Mesothelial cell of epicardium (in vitro differentiated cells): Measurements from ENCODE around the gene UBN1. TPM values are rescaled to one million over a fixed set of nuclear protein-coding genes. Genes with fewer than 3 reads are reported as not detected.
"Not testable (repeated sequence)": the region's sequence is repeated elsewhere in the genome, so short reads cannot be mapped to it uniquely, and the experiment has no call there.

Experiments used
- DNase-seq, 2 experiments: peaks; one replicate each; pipeline ENCODE4 v3.0.0; 2021; ENCODE audit warnings: low spot score in 2 of 2; ENCODE audit not compliant: unreplicated experiment in 2 of 2
- H3K27ac Mint-ChIP-seq: 2 replicates; pipeline ENCODE4 v1.8.0; 2021; ENCODE audit warnings: mixed read lengths
- H3K27me3 Mint-ChIP-seq: 2 replicates; pipeline ENCODE4 v1.8.0; 2021; ENCODE audit warnings: low read depth, mixed read lengths
- H3K36me3 Mint-ChIP-seq: 2 replicates; pipeline ENCODE4 v1.8.0; 2021; ENCODE audit warnings: mixed read lengths
- H3K4me1 Mint-ChIP-seq: 2 replicates; pipeline ENCODE4 v1.8.0; 2021; ENCODE audit warnings: mixed read lengths
- H3K4me3 Mint-ChIP-seq: 2 replicates; pipeline ENCODE4 v1.8.0; 2021; ENCODE audit warnings: mild to moderate bottlenecking, moderate library complexity, mixed read lengths
- H3K9me3 Mint-ChIP-seq: 2 replicates; pipeline ENCODE4 v1.8.0; 2021; ENCODE audit warnings: mixed read lengths
- CTCF ChIP-seq: fragments of 200-600 bp; sonication (generic); IDR thresholded peaks from one replicate; pipeline ENCODE4 v1.5.0; 2021; ENCODE audit warnings: antibody characterized with exemption; ENCODE audit not compliant: unreplicated experiment
- total RNA-seq: library from RNA; stranded (reverse); gene quantifications from 3 replicates; pipeline ENCODE4 v1.2.1, GENCODE V29; 2021

The UBN1 gene
- total RNA-seq, 1 donor from 2014 or later: 40.5 TPM

GRCh38 chr16:4892361-4893102 lies 45.3 kb downstream of the UBN1 start:
- no peaks in the 10 kb centered on the region for H3K9me3 Mint-ChIP-seq
- peaks cover 18% of the 10 kb centered on the region for H3K36me3 Mint-ChIP-seq
- TF ChIP-seq CTCF: no peak

GRCh38 chr16:4893103-4893862 lies 46.0 kb downstream of the UBN1 start:
- DNase-seq: no peak
- H3K4me3 Mint-ChIP-seq: no peak overlapping the region
- H3K9me3 Mint-ChIP-seq: peaks cover 2% of the 10 kb centered on the region
- no peak for TF ChIP-seq CTCF
- no peaks in the 10 kb centered on the region for H3K27me3 Mint-ChIP-seq
- H3K27ac Mint-ChIP-seq: peak overlapping the region; percentile 12
- H3K4me1 Mint-ChIP-seq: peaks cover 6% of the 10 kb centered on the region
- peaks cover 16% of the 10 kb centered on the region for H3K36me3 Mint-ChIP-seq

More at GRCh38 chr16:4892361-4893102, 45.3 kb downstream of the UBN1 start:
- Mint-ChIP-seq H3K27me3 (no peaks in the 10 kb centered on the region), H3K27ac (no peak overlapping the region), H3K4me1 (peaks cover 6% of the 10 kb centered on the region), H3K4me3 (no peak overlapping the region)
- DNase-seq: no peak

- peaks cover 22% of the 10 kb centered on the region for H3K36me3 Mint-ChIP-seq
- H3K4me3 Mint-ChIP-seq: no peak overlapping the region
- TF ChIP-seq CTCF: no peak
- no peak overlapping the region for H3K27ac Mint-ChIP-seq
- DNase-seq: no peak
- H3K4me1 Mint-ChIP-seq: peaks cover 6% of the 10 kb centered on the region
- H3K27me3 Mint-ChIP-seq: no peaks in the 10 kb centered on the region
- peaks cover 5% of the 10 kb centered on the region for H3K9me3 Mint-ChIP-seq
Observed at GRCh38 chr16:4894276-4895150, 47.2 kb downstream of the UBN1 start.

GRCh38 chr16:4895366-4895765 lies 48.1 kb downstream of the UBN1 start:
- Mint-ChIP-seq H3K9me3 (peaks cover 5% of the 10 kb centered on the region), H3K27me3 (no peaks in the 10 kb centered on the region)

GRCh38 chr16:4896761-4897160 lies 49.5 kb downstream of the UBN1 start:
- not testable (repeated sequence) for H3K9me3 Mint-ChIP-seq, H3K27ac Mint-ChIP-seq, DNase-seq, H3K4me3 Mint-ChIP-seq, H3K4me1 Mint-ChIP-seq, H3K27me3 Mint-ChIP-seq
- H3K36me3 Mint-ChIP-seq: peaks cover 25% of the 10 kb centered on the region

More at GRCh38 chr16:4895366-4895765, 48.1 kb downstream of the UBN1 start:
- no peak overlapping the region for H3K4me3 Mint-ChIP-seq
- DNase-seq: no peak
- no peak overlapping the region for H3K27ac Mint-ChIP-seq
- TF ChIP-seq CTCF: no peak
- H3K36me3 Mint-ChIP-seq: peaks cover 26% of the 10 kb centered on the region
- H3K4me1 Mint-ChIP-seq: peaks cover 6% of the 10 kb centered on the region
